DMS 273 treated with DMSO at 0.1 percent for 48 hours (cell line): ENCODE results near the gene NDUFA7.
"Not testable (repeated sequence)": the region's sequence is repeated elsewhere in the genome, so short reads cannot be mapped to it uniquely, and the experiment has no call there.

ENCODE experiments used
- DNase-seq: peaks from one replicate; lab custom pipeline; 2025; lab: John Stamatoyannopoulos, UW

Gene NDUFA7

DNA sequence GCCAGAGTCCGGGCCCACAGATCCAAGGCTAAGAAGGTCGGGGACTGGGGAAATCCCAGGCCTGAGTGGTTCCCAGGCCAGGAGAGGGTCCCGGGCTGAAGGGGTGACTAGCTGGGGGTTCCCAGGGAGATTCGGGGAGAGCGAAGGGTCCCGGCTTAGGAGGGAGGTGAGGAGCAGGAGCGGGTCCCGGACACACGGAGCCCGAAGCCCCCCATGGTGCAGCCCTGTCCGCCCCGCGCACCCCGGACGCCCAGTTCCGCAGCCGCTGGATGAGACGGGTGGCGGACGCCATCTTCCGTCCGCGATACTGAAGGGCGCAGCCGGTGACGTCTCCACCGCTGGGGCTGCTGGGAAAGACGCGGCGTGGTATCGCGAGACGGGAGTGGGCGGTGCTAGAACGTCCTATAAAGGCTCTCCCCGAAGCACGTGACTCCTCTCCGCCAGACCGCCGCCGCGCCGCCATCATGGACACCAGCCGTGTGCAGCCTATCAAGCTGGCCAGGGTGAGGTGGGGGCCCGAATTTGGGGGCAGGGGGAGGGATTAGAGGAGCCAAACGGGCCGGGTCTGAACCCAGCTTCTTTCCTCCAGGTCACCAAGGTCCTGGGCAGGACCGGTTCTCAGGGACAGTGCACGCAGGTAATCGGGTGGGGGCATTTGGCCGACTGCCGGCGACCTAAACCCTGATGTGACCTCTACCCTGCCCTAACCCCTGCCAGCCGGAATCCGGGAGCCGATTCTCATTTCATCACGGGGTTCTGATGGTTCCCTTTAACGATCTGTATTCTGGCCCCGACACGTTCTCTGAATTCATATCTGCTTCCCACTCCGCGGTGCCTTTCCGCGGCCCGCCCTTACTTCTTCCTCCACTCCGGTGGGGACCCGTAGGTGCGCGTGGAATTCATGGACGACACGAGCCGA lies at the start of gene NDUFA7, which contains the start of gene RPS28:
Gene NDUFA7 (minus strand): TSS at position 309 of the 919 bp plus-strand sequence. CDS start 17 bp downstream, at position 292.
Gene RPS28 (plus strand): TSS at position 430 of the 919 bp plus-strand sequence. CDS start 35 bp downstream, at position 465.
- DNase-seq, result peak; percentile 87

DNA sequence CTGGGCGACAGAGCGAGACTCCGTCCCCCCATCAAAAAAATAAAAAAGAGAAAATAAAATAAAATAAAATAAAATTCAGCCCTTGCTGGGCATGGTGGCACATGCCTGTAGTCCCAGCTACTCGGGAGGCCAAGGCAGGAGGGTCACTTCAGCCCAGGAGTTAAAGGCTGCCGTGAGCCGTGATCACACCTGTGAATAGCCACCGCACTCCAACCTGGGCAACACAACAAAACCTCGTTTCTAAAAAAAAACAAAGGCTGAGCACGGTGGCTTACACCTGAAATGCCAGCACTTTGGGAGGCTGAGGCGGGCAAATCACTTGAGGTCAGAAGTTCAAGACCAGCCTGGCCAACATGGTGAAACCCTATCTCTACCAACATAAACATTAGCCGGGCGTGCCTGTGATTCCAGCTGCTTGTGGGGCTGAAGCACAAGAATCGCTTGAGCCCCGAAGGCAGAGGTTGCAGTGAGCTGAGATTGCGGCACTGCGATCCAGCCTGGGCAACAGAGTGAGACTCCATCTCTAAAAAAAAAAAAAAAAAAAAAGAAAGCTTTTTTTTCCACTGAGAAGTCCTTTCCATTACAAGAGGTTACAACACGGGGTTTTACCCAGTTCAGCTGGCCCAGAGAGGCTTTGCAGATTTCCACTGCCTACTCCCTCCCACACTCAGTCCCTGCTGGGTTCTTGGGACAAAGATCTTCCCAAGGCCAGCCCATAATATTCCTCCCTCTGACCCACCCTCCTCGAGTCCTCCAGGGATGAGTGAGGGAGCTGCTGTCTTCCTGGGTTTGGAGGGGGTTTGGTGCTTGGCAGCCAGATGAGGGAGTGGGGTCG lies 49.2 kb upstream of the NDUFA7 start:
- no peak for DNase-seq

GRCh38 chr19:8367327-8368001 lies 46.3 kb upstream of the NDUFA7 start:
- peak; percentile 83 for DNase-seq

GRCh38 chr19:8366961-8367326 lies 45.8 kb upstream of the NDUFA7 start:
- no peak for DNase-seq

- no peak for DNase-seq
These were observed 45.0 kb upstream of the NDUFA7 start for GRCh38 chr19:8366121-8366581.

DNA sequence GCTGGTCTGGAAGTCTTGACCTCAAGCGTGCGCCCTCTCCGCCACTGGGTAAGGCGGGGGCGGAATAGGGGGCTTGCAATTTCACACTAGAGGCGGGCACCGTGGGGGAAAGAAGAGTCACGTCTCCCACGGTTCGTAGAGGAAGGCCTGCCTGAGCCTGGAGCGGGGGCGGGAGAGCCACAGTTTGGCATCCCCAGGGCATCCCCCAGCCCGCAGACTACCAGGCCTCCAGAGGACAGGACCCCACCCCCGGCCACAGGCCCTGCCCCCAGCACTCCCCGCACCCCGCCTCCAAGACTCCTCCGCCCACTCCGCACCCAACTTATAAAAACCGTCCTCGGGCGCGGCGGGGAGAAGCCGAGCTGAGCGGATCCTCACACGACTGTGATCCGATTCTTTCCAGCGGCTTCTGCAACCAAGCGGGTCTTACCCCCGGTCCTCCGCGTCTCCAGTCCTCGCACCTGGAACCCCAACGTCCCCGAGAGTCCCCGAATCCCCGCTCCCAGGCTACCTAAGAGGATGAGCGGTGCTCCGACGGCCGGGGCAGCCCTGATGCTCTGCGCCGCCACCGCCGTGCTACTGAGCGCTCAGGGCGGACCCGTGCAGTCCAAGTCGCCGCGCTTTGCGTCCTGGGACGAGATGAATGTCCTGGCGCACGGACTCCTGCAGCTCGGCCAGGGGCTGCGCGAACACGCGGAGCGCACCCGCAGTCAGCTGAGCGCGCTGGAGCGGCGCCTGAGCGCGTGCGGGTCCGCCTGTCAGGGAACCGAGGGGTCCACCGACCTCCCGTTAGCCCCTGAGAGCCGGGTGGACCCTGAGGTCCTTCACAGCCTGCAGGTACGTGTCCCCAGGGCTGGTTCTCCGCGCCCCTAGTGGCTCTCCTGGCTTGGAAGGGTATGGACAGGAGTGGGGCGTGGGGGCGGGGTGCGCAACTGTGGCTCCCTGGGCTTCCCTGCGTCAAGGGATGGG lies 42.9 kb upstream of the NDUFA7 start, which contains the start of gene ANGPTL4:
Gene ANGPTL4 (plus strand): TSS at position 353 of the 969 bp plus-strand sequence. CDS start 167 bp downstream, at position 520.
- no peak for DNase-seq

GRCh38 chr19:8361921-8362793 lies 41.0 kb upstream of the NDUFA7 start:
- DNase-seq, result peak; percentile 83

- DNase-seq, result no peak
These were observed 39.0 kb upstream of the NDUFA7 start for GRCh38 chr19:8360196-8360595.

DNA sequence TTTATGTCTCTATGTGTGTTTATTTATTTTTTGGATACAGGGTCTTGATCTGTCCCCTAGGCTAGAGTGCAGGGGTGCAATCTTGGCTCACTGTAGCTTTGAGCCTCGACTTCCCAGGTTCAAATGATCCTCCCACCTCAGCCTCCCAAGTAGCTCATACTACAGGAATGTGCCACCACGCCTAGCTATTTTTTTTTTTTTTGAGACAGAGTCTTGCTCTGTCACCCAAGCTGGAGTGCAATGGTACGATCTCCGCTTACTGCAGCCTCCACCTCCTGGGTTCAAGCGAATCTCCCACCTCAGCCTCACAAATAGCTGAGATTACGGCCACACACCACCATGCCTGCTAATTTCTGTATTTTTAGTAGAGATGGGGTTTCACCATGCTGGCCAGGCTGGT lies 37.8 kb upstream of the NDUFA7 start:
- no peak for DNase-seq

- DNase-seq, result no peak
These were observed 35.9 kb upstream of the NDUFA7 start for GRCh38 chr19:8357007-8357521.

GRCh38 chr19:8355631-8356402 lies 34.6 kb upstream of the NDUFA7 start:
- no peak for DNase-seq

- not testable (repeated sequence) for DNase-seq
These were observed 31.7 kb upstream of the NDUFA7 start for GRCh38 chr19:8352845-8353244.

- DNase-seq, result no peak
These were observed 31.1 kb upstream of the NDUFA7 start for GRCh38 chr19:8352134-8352827.

- not testable (repeated sequence) for DNase-seq
These were observed 28.6 kb upstream of the NDUFA7 start for GRCh38 chr19:8349629-8350372.

GRCh38 chr19:8343483-8343844 lies 22.3 kb upstream of the NDUFA7 start:
- no peak for DNase-seq

DNA sequence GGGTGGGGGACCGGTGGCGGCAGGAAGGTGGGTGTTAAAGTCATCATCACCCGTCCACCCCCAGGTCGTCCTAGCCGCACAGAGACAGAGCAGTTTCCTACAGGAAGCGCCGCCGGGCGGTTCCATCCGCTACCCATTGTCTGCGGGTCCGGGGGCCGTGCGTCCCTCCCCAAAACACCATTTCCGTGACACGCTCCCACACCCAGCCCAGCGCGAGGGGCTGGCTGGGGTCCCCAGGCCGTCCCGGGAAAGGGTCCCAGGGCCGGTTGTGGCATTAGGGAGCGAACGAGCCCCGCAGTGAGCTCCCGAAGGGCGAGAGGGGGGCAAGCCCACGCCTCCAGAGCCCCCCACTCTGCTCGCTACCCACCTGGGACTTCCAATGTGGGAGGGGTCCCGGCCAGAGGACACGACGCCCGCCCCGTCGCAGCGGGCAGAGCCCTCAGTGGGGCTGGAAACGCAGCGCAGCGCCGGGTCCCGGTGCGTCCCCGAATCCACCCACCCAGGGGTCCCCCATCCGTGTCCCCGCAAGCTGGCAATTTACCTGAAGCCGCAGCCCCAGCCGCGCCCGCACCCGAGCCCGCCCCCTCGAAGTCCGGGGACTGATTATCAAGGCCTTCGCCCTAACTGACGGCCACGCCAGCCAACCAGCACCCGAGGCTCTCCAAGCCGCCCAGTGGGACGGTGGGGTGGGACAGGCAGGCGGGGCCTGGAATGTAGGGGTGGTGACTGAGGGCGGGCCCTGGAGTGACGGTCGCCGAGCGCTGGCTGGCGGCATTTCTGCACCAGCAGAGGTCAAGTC lies 21.7 kb upstream of the NDUFA7 start, which contains the start of gene KANK3:
Gene KANK3 (minus strand): TSS at position 579 of the 799 bp plus-strand sequence. CDS start 5,434 bp downstream, outside the sequence.
- DNase-seq, result peak; percentile 67
